ENCODE measurements around the gene MAGI3.

Gene MAGI3

DNA sequence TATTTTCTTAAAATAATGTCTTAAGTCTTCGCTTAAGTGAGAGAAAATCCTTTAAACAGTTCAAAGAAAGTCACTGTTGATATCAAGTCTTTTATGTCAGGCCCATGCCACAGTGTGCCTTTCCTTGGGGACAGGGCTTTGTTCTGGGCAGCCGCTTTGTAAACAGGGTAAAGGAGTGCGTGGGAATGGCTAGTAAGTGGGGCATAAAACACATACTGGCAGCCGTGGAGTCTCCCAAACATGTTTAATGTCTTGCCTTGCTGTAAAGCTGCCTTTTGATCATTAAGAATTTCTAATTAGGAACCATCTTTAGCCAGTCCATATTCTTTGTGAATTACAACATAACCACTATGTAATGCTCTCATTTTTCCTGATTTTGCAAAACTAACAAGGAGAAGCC is 269.2 kb downstream of the MAGI3 start:
- DNase-seq = no peak

DNA sequence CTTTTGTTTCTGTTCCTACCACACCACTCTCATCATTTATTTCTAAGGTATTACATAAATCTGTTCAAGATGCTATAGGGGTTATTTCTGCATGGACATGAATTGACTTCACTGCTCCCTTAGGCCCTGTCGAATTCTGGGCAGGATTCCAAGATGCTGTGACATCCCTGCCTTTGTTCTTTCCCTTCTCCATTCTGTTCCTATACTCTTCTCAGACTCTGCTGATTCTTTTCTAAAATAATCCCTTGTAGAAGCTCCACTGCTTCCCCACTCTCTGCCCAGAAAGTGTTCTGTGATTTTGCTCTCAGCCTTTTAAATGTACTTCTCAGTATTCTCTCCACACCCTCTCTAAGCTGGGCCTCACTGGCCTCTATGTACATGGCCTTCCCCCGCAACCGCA is 269.8 kb downstream of the MAGI3 start:
- peak; percentile 8 for DNase-seq

GRCh38 chr1:113662101-113662500 is 271.8 kb downstream of the MAGI3 start:
- no peak for DNase-seq

DNA sequence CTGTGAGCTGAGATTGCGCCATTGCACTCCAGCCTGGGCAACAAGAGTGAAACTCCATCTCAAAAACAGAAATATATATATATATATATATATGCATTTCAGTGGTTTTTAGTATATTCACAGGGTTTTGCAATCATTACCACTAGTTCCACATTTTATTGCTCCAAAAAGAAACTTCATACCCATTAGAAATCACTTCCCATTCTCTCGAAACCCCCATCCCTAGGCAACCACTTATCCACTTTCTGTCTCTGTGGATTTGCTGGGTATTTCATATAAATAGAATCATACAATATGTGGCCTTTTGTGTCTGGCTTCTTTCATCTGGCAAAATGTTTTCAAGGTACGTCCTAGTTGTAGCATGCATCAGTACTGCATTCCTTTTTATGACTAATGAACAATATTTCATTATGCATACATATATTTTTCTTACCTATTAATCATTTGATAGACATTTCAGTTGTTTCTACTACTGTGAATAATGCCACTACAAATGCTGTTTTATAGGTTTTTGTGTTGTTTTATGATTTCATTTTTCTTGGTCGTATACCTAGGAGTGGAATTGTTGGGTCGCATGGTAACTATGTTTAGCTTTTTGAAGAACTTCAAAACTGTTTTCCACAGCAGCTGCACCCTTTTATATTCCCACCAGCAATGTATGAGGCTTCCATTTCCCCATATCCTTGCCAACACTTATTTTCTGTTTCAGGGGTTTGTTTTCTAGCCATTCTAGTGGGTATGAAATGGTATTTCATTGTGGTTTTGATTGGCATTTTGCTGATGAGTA is 273.0 kb downstream of the MAGI3 start:
- peak; percentile 43 for DNase-seq

GRCh38 chr1:113665071-113665470 is 274.8 kb downstream of the MAGI3 start:
- no peak for DNase-seq

GRCh38 chr1:113666126-113666525 is 275.8 kb downstream of the MAGI3 start:
- no peak for DNase-seq

GRCh38 chr1:113669988-113670387 is 279.7 kb downstream of the MAGI3 start:
- no peak for DNase-seq

GRCh38 chr1:113670650-113671049 is 280.3 kb downstream of the MAGI3 start:
- no peak for DNase-seq

DNA sequence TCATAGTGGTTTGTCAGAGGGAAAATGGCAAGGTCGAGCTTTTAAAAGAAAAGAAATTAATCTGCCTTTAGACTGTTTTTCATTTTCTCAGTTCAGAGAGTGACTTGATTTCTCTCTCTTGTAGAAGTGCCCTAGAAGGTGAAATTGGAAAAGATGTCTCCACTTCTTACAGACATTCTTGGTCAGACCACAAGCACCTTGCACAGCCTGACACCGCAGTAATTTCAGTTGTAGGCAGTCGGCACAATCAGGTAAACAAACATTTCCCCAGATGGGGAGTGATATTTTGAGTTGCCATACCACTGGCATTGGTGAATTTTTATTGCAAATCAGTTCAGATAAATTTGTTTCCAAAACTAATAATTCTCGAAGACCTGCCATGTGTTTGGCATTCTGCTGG is 282.2 kb downstream of the MAGI3 start:
- no peak for DNase-seq

- DNase-seq = peak; percentile 33
These were observed 284.3 kb downstream of the MAGI3 start for GRCh38 chr1:113674591-113674990.

DNA sequence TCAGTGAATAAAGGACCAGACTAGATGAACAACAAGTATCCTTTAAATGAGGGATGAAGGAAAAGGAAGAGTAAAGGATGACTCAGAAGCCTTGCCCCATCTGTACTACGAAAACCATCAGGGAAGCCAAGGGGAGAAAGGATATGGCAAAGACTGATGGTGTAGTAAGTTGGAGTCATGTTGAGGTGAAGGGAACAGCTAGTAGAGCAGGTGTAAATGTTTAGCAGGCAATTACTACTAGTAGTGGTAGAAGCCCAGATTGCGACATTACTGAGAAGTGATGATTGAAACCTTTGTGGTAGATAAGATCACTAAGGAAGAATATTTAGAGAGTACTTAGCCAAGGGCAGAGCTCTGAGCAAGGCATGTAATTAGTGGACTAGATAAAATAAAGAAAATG is 285.0 kb downstream of the MAGI3 start:
- no peak for DNase-seq

DNA sequence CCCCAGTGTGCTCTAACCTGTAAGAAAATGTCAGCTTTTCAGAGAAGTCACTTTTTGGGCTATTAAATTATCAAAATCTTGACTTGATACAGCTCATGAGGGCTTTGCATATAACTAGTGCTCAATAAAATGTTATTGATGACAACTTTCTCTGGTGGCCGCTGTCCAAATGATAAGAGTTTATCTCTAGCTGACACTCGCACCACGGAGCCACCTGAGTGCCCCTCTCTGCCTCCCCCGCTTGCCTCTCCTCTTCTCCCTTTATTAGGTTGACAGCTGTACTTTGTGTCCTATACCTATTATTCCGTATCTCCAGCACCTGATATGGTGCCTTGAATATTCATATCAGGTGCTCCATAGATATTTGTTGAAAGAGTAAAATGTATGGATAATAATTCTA is 286.2 kb downstream of the MAGI3 start:
- DNase-seq = no peak

GRCh38 chr1:113677250-113678158 is 287.2 kb downstream of the MAGI3 start:
- DNase-seq = peak; percentile 57

GRCh38 chr1:113678159-113678469 is 287.8 kb downstream of the MAGI3 start:
- no peak for DNase-seq

DNA sequence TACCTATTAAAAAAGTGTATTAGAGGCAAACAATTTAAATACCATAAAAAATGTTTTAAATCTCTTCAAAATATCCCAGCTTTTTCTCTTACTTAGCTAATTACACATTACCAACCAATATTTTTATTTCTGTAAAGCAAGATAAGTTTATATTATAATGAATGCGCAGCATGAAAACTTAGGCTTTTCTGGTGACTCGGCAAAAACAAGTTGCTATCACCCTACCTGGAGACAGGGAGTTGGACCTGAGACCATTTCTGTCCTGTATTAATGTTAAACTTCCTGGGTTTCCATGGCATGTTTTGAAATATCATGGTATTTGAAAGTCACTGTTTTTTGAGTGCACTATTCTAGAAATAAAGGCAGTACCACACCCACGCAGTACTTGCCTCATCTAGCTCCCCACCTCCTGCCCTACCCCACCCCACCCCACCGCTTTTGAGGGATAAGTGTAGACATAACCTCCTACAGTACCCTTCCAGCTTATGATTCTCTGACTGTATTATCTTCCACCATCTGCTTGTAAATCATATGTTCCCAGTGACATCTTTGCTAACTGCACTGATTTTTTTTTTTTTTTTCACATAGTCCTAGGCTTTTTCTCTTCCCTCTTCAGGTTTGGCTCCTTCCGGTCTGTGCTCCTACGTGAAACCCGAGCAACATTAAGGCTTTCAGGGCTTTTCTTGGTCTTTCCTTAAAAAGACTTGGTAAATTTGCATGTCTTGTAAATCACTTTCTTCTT is 291.5 kb downstream of the MAGI3 start:
- DNase-seq = no peak

GRCh38 chr1:113683384-113684152 is 293.3 kb downstream of the MAGI3 start:
- no peak for DNase-seq

- no peak for DNase-seq
These were observed 293.8 kb downstream of the MAGI3 start for GRCh38 chr1:113684153-113684541.

- peak; percentile 28 for DNase-seq
These were observed 296.7 kb downstream of the MAGI3 start for GRCh38 chr1:113686891-113687618.

DNA sequence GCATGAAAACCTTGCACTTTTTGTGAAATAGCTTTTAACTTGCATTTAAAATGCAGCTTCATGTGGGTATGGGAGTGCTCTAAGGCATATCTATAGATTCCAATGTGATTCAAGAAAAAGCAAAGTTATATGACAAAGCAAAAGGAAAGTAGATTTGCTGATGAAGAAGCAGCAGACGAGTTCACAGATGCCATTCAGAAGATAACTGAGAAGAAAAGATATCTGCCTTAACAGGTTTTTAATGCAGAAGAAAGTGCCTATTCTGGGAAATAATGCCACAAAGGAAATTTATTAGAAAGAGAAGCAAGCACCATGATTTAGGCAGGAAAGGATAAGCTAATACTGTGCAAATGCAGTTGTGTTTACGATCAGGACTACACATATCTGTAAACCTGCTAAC is 300.9 kb downstream of the MAGI3 start:
- no peak for DNase-seq

DNA sequence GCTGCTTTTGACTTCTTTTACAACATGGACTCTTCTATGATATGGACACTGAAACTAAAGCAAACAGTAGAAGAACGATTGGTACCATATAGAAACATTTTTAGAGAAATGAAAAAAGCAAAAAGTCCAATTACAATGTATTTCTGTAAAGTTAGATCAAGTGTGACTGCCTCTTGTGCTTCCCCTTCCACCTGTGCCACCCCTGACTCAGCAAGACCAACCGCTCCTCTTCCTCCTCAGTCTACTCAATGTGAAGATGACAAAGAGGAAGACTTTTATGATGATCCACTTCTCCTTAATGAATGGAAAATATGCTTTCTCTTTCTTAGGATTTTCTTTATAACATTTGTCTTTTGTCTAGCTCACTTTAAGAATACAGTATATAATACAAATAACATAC is 302.0 kb downstream of the MAGI3 start:
- DNase-seq = no peak

GRCh38 chr1:113692824-113693431 is 302.6 kb downstream of the MAGI3 start:
- no peak for DNase-seq
